GM18505 (cell line): ENCODE measurements around the gene TLE1.

ENCODE experiments used
- ATAC-seq: cut with Tn5 transposase; IDR thresholded peaks from one replicate; pipeline ENCODE4 v1.9.1; 2021; ENCODE audit not compliant: unreplicated experiment
- POLR2A ChIP-seq: IDR thresholded peaks from 4 replicates; pipeline ENCODE4 v1.6.1; 2011; ENCODE audit warnings: borderline replicate concordance; ENCODE audit not compliant: insufficient read depth, insufficient read length; ENCODE audit errors: extremely low read depth

The TLE1 gene

DNA sequence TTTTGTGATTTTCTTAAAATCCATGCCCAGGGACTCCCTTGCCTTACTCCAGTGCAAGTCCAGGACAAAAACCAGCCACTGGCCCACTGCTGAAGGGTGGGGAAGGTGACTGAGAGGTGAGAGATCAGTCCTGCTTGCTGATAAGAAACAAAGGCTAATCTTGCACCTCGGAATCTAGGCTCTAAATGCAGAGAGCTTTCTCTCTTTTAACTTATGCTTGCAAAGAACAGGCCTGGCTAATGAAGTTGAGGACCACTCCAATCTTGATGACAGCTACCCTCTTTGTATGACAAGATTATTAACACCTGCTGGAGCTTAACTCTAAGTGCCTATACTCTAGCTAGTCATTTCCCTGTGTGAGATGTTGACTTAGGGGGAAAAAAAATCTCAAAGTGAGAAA is 8.8 kb downstream of the TLE1 start:
- TF ChIP-seq POLR2A = no peak
- ATAC-seq = no peak

DNA sequence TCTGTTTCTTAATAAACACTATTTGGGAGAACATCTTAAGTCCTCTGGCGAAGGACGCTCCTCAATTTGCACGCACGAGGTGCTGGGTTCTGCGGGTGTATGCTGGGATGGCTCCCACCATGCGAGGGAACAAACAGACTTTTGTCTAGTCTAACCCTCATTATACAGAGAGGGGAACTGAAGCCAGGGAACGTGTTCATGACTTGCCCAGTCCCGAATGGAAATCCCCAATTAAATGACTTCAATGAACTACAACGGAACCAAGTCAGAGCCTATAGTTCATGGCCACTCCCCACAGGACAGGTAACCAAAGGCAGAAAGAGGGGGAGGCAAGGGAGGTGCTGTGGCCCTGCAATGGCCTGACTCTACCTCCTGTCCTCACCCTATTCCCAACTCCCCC is 9.3 kb downstream of the TLE1 start:
- ATAC-seq = no peak
- TF ChIP-seq POLR2A = no peak

DNA sequence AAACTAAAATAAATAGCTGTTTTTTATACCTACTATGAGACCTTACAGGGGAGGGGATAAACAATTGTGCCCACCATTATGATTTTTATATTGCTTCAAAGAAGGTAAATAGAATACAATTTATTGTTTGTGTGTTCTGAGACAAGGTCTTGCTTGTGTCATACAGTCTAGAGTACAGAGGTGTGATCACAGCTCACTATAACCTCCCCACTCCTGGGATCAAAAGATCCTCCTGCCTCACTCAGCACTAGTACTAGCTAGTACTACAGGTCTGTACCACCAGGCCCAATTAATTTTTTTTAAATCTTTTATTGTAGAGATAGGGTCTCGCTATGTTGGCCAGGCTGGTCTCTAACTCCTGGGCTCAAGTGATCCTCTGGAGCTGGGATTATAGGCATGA is 11.3 kb downstream of the TLE1 start:
- ATAC-seq = no peak
- TF ChIP-seq POLR2A = no peak

DNA sequence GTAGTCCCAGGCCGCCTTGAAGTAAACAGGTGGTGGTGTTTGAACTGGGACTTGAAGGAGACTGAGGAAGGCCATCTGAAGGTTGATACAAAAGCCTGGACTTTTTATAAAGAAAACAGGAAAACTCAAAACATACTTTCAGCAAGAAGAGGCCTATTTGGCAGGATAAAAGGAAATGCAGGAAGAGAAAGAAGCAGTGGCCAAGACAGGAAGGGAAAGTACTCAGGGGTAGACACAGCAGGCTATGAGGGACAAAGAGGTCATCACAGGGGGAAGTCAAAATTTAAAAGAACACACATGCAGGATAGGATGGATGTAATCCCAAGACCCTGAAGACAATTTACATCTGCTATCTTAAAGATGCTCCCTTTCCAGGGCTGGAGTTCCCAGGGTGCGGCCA is 13.0 kb downstream of the TLE1 start:
- no peak for ATAC-seq
- TF ChIP-seq POLR2A = no peak

DNA sequence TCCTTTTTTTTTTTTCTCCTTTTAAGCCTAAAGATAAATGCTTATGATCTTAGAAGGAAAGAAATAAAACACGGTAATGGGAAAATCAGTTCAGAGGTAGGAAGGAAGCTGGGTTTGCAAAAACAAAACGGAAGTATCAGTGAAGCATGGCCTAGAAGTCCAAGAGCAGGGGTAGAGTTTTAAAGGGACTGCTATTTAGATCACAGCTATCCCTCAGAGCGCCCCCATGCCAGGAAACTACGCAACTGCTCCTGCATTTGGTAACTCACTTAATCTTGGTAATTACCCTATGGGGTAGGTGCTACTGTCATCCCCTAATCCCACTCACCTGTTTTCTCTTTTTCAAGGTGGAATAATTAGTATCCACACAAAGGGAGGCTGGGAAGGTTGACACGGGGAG is 16.0 kb downstream of the TLE1 start:
- no peak for ATAC-seq
- no peak for TF ChIP-seq POLR2A

DNA sequence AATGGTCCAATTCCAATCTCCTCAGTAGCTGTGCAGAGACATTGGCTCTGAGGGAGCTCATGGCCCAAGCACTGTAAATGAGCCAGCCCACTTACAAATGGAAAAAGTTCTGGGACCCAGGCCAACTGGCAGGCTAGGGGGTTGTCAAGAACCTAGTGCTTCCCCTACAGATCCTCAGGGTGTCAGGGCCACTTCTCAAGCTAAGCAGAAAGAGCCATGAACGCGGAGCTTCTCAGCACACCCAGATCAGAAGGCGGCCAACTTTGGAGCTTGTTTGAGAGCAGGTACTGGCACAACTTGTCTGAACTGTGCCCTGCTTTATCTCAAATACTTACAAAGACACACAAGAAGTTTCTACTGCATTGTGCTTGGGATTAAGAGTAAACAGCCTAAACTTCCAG is 17.5 kb downstream of the TLE1 start:
- ATAC-seq = no peak
- no peak for TF ChIP-seq POLR2A

DNA sequence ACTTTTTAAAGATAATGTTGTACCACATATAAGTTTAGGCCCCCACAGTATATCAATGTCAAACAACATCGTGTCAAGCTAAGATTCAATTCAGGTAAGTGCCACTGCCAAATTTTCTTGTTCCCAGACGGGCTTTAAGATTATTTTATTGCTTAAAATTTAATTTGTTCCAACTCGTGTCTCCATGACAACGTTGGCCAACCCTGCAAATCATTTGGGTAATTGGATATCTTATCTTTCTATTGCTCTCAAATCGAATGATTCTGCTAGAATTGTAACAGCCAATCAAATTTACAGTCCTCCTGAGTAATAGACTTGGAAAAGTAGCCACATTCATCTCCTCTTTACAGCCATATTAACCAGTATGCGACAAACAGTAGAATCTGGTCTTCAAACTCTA is 19.5 kb downstream of the TLE1 start:
- no peak for TF ChIP-seq POLR2A
- no peak for ATAC-seq

DNA sequence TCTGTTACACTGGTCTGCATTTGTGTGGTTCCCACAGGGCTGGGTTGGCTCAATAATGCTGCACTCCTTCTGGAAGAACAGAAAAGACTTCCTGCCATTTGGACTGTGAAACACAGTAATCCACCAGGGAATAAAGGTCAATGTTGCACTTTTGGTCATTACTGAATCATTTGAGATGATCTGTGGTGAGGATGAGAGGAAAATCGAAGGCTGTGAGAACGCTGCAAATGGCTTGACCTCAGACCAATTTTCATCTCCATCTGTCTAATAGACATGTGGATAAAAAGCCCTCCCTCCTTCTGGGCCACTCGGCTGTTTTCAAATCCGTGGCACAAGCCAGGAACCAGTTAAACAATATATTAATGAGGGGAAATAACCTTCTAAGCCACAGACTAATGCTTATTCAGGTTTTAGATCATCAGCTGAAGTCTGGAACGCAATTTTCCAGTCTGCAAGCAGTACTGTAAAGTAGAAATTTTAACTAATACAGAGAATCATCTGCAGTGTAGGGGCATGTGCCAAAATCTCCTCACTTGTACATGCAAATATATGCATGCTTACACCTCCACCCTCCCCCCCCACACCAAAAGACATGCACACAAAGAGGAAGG is 20.2 kb downstream of the TLE1 start:
- no peak for ATAC-seq
- TF ChIP-seq POLR2A = no peak

DNA sequence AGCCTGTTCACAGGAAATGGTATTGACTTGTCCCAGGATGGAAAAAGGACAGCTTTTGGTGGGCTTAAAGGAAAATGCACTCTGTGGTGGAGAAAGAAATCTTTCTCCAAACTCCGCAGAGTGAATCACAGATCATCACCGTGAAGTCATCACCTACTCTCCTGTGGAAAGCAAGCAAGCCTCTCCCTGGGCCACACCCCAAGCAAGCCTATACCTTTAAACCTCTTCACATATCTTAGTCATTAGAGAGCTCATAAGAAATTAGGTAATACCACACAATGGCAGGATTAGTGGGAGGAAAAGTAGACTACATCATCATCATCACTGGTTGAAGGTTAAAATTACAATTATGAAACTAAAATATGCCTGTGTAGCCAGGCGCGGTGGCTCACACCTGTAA is 23.2 kb downstream of the TLE1 start:
- no peak for TF ChIP-seq POLR2A
- no peak for ATAC-seq

DNA sequence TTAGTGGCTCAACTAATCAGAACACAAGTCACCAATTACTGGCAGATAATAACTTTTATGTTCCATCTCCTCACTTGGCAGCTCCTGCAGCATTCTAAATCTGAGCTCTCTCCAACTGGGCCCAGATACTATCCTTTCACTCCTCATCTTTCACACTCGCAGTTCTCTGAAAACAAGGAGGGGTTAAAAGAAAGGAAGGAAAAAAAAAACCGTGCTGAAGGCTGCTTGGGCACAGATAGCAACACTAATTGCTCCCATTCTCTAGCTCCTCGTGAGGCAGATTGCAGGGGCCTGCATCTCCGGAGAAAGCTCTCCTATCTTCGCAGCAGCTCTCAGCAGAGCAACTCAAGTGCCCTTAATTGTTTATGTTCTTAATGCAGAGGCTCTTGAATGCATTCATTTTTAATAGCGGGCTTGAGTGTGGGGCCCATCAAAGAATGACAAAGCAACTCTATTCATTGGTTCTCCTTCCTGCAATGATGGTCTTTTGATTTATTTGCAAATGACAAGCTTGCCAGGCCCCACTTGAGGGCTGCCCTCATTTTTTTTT is 23.9 kb downstream of the TLE1 start:
- ATAC-seq = no peak
- no peak for TF ChIP-seq POLR2A

DNA sequence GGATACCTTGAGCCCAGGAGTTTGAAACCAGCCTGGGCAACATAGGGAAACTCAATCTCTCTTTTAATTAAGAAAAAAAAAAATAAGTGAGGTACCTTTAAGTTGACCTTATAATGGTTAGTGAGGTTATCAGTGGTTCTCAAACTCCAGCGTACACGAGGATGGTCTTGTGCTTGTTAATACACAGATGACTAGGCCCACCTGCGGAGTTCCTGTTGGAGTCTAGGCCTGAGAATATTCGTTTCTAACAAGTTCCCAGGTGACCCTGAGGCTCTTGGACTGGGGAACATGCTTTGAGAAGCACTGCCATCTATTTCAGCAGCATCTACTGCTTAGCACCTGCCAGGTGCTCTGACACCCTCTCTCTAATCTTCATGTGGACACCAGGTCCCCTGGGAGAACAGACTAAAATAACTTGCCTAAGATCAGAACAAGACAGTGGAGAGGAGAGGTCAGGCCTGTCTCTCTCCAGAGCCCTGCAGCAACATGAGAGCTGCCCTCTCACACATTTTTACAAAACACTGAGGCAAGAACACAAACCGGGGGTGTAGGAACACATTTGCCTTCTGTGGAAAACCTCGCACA is 24.6 kb downstream of the TLE1 start:
- TF ChIP-seq POLR2A = no peak
- no peak for ATAC-seq

DNA sequence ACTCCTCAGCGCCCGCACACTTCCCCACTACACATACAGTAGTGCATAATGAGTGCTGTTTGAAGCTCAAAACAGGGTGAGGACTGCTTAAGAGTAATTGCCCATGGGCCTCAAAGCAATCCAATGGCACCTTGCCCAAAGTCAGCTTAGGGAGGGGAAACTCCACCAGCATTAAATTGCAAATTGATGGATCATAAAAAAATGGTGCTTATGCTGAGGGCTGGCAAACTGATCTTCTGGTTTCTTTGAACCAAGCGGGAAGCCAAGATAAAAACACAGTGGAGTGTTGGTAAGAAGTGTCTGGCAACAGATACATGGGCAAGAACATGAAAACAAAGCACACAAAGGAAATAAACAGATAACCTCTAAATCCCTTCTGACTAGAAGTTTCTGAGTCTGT is 28.0 kb downstream of the TLE1 start:
- TF ChIP-seq POLR2A = no peak
- ATAC-seq = no peak

DNA sequence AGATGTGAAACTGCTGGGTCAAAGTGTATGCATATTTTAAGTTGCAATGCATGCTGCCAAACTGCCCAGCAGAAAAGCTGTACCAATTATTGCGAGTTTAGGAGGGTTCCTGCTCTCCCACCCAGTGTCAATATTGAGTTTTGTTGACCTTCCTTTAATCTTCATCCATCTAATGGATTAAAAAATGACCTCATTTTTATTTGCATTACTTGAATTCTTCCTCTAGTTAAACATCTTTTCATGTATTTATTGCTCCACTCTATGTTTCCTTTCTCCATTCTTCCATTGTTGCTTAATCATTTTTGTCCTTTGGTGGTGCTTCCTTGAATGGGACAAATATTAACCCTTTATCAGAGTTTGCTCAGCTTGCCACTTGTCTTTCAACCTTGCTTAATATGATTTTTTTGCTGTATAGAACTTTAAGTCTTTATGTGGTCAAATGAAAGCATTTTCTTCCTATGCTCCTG is 32.4 kb downstream of the TLE1 start:
- TF ChIP-seq POLR2A = no peak
- ATAC-seq = no peak

DNA sequence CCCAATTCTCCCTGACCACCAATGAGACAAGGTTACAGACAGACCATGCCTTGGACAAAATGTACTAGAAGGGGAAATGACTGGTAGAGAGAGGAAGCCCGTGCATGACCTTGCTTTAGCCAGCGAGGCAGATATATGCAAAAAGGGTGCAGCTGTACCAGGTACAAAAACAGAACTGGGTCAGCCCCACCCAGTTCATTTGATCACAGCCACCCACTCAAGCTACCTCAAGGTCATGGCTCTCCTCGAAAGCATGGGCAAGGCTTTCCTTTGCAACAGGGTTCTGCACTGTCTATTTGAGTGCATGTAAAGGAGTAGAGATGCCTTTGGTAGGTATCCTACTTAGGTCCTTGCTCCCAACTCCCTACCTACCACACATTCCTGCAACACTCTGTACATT is 33.3 kb downstream of the TLE1 start:
- ATAC-seq = peak; percentile 67

More for the DNA sequence above, 33.3 kb downstream of the TLE1 start:
- TF ChIP-seq POLR2A = no peak
